ENCODE measurements around the gene VWA7. TPM values are rescaled to one million over a fixed set of nuclear protein-coding genes. Genes with fewer than 3 reads are reported as not detected.

The VWA7 gene
- total and polyA plus RNA-seq, 2 donors from 2014 or later: 10.2 to 32.5 TPM

DNA sequence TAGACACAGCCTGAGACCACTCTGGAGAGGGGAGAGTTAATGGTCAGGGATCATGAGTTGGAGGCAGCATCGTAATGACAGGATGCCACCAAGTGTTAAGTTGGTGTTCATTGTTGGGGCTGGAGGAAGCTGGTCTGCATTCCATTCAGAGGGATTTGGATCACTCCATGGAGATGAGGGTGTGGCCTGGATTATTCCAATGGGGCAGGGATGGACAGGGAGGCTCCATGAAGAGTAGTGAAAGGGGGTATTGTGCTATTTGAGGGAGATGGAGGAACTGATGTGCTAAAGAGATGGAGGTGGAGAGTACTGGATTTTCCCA lies 13.5 kb downstream of the VWA7 start:
- Histone ChIP-seq H3K4me3 (ENCODE audit: low read length in 3 of 3) (peak overlapping the region in 1 of 3 donors; percentile 6), H3K9ac (ENCODE audit: low read length in 3 of 3) (no peak overlapping the region), H3K27me3 (ENCODE audit: control insufficient read depth, insufficient read depth, low read length) (no peaks in the 10 kb centered on the region), H3K27ac (ENCODE audit: low read depth in 2 of 2, low read length in 2 of 2) (no peak overlapping the region), H3K9me3 (ENCODE audit: control insufficient read depth in 2 of 3, insufficient read depth in 1 of 3, low read length in 3 of 3) (no peaks in the 10 kb centered on the region), H3K4me1 (ENCODE audit: control insufficient read depth in 2 of 3, insufficient read depth in 2 of 3, low read depth in 1 of 3, low read length in 3 of 3) (peaks cover 0 to 7% (median 0%) of the 10 kb centered on the region in 3 donors), H3K36me3 (ENCODE audit: control insufficient read depth in 2 of 3, insufficient read depth in 3 of 3, low read length in 3 of 3) (no peaks in the 10 kb centered on the region)
- FAIRE-seq (no peak), DNase-seq (peak in 4 of 5 donors; percentile 27 to 76 (median 44))
- TF ChIP-seq CTCF (IDR thresholded peaks at IDR 0.05; ENCODE audit: borderline replicate concordance, extremely low read depth, insufficient read depth): no peak
- intact Hi-C loops (cut with DNase I): no loop called here

DNA sequence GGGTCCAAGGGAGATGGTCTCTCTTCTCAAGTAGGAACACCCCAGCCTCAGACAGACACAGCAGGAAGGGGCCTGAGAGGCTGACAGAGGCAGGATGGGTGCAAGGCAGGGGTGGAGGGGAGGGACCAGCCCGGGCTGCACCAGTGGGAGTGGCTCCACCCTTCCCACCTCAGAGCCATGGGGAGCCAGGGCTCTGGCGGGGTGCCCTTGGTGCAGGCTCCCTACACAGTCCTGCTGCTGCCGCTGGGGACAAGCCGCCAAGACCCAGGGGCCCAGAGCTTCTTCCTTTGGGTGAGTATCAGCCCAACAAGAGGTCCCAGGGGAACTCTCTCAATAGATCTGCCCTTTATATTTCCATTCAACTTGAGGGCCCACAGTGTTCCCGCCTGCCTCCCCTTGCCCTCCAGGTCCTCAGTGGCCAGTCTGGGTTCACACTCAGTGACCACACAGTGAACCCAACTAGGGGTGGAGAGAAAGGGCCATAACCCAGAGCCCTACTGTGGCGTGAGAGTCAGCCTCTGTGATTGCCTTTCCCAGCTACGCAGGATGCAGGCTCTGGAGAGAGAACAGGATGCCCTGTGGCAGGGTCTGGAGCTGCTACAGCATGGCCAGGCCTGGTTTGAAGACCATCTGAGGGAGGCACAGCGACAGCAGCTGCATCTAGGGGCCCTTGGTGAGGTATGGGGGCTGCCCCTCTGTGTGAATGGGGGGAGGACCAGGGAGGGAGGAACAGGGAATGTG lies 14.1 kb downstream of the VWA7 start:
- H3K27ac ChIP-seq (ENCODE audit: low read depth in 2 of 2, low read length in 2 of 2): no peak overlapping the region
- FAIRE-seq: no peak
- TF ChIP-seq CTCF (IDR thresholded peaks at IDR 0.05; ENCODE audit: borderline replicate concordance, extremely low read depth, insufficient read depth): no peak
- H3K4me3 ChIP-seq (ENCODE audit: low read length in 3 of 3): no peak overlapping the region
- DNase-seq: peak in 1 of 5 donors; percentile 64
- H3K36me3 ChIP-seq (ENCODE audit: control insufficient read depth in 2 of 3, insufficient read depth in 3 of 3, low read length in 3 of 3): no peaks in the 10 kb centered on the region
- H3K9me3 ChIP-seq (ENCODE audit: control insufficient read depth in 2 of 3, insufficient read depth in 1 of 3, low read length in 3 of 3): no peaks in the 10 kb centered on the region
- H3K27me3 ChIP-seq (ENCODE audit: control insufficient read depth, insufficient read depth, low read length): no peaks in the 10 kb centered on the region
- H3K4me1 ChIP-seq (ENCODE audit: control insufficient read depth in 2 of 3, insufficient read depth in 2 of 3, low read depth in 1 of 3, low read length in 3 of 3): peaks cover 0 to 7% (median 0%) of the 10 kb centered on the region in 3 donors
- no peak overlapping the region for H3K9ac ChIP-seq (ENCODE audit: low read length in 3 of 3)
- intact Hi-C loops (cut with DNase I): no loop called here

DNA sequence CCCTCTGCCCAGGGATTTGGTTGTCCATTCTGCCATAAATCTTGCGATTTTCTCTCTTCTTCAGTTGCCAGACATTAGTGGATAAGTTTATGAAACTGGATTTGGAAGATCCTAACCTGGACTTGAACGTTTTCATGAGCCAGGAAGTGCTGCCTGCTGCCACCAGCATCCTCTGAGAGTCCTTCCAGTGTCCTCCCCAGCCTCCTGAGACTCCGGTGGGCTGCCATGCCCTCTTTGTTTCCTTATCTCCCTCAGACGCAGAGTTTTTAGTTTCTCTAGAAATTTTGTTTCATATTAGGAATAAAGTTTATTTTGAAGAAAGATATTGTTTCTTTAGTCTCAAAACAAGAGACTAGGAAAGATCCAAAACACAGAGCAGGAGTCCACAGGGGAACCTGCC lies 14.8 kb downstream of the VWA7 start, which contains the start of gene SAPCD1:
SAPCD1 (plus strand) TSS at position 301 of the 400 bp plus-strand sequence. CDS start 399 bp downstream, outside the sequence.
- H3K27ac ChIP-seq (ENCODE audit: low read depth in 2 of 2, low read length in 2 of 2): no peak within 1 kb of the TSS

More for the DNA sequence above, 14.8 kb downstream of the VWA7 start, which contains the start of gene SAPCD1:
- DNase-seq: peak in 1 of 5 donors; percentile 10
- intact Hi-C loops (cut with DNase I): no loop called here
- no peak within 1 kb of the TSS for H3K9ac ChIP-seq (ENCODE audit: low read length in 3 of 3)
- no peaks in the 10 kb centered on the region for H3K36me3 ChIP-seq (ENCODE audit: control insufficient read depth in 2 of 3, insufficient read depth in 3 of 3, low read length in 3 of 3)
- H3K4me3 ChIP-seq (ENCODE audit: low read length in 3 of 3): no peak within 1 kb of the TSS
- H3K27me3 ChIP-seq (ENCODE audit: control insufficient read depth, insufficient read depth, low read length): no peaks in the 10 kb centered on the region
- no peaks in the 10 kb centered on the region for H3K9me3 ChIP-seq (ENCODE audit: control insufficient read depth in 2 of 3, insufficient read depth in 1 of 3, low read length in 3 of 3)
- TF ChIP-seq CTCF (IDR thresholded peaks at IDR 0.05; ENCODE audit: borderline replicate concordance, extremely low read depth, insufficient read depth): no peak
- FAIRE-seq: no peak
- peaks cover 0 to 7% (median 0%) of the 10 kb centered on the region in 3 donors for H3K4me1 ChIP-seq (ENCODE audit: control insufficient read depth in 2 of 3, insufficient read depth in 2 of 3, low read depth in 1 of 3, low read length in 3 of 3)
